A204.1 (cell line): ENCODE measurements around the gene RILPL2.
"Not testable (repeated sequence)": the region's sequence is repeated elsewhere in the genome, so short reads cannot be mapped to it uniquely, and the experiment has no call there.

Experiments used
- FAIRE-seq: peaks from 2 replicates; lab custom pipeline; 2012; peaks lifted over from hg19 to GRCh38; lab: Jason Lieb, UNC

RILPL2 gene

GRCh38 chr12:123401753-123402683, 34.5 kb downstream of the RILPL2 start:
- FAIRE-seq, result no peak

DNA sequence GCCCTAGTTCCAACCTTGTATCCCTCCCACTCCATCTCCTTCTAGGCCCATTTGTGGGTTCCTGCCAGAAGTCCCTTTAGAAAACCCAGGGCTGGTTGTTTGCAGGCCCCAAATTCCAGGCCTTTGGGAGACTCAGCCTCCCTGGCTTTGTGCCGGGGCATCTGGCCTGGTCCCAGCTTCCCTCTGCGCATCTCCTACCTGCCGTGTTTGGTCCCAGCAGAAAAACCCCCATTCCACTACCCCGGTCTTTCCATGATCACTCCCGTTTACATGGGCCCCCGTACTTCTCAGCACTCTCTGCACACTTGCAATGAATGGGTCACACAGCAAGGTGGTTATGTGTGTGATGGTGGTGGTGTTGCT, 37.2 kb downstream of the RILPL2 start:
- no peak for FAIRE-seq

DNA sequence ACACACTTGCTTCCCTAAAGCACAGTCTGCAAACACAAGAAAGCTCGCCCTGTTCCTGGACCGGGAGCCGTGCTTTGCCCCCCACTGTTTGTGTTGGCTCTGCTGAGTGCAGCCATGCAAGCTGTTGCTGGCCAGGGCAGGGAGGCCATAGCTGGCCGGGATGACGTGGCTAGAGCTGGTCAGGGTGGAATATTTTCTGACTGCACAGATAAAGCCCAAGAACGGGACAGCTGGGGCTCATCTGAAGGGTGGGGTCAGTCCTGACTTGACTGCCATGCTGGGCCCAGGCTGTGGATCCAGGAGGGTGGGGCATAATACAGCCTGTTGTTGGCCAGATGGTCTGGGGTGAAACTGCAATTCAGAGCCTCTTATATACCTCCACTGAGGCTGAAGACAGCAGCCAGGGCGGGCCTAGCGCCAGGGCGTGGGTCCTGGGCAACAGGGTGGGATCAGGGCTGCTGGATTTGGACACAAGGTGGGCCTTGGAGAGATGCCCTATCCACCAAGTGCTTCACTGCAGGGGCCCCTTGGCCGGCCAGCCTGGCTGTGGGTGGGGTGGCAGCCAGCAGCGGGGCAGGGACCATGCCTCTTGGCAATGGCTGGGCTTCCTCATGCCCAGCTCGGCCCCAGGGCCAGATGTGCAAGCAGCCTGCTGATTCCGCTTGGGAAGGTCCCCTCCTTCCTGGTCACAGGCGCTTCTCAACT, 37.8 kb downstream of the RILPL2 start:
- FAIRE-seq, result no peak

GRCh38 chr12:123398177-123398549, 38.3 kb downstream of the RILPL2 start:
- FAIRE-seq, result no peak

DNA sequence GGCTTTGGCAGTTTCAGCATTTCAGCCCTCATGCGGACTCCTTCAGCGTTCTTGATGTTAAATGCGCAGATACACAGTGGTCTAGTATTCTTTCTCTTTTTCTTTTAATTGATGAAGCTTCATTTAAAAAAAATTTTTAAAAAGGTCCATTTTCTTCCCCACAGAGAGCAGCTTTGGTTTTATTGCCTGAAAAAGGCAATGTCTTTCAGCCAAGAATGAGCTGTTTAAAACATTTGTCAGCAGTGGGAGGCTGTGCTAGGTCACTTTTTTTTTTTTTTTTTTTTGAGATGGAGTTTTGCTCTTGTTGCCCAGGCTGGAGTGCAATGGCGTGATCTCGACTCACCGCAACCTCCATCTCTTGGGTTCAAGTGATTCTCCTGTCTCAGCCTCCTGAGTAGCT, 39.1 kb downstream of the RILPL2 start:
- FAIRE-seq, result no peak

DNA sequence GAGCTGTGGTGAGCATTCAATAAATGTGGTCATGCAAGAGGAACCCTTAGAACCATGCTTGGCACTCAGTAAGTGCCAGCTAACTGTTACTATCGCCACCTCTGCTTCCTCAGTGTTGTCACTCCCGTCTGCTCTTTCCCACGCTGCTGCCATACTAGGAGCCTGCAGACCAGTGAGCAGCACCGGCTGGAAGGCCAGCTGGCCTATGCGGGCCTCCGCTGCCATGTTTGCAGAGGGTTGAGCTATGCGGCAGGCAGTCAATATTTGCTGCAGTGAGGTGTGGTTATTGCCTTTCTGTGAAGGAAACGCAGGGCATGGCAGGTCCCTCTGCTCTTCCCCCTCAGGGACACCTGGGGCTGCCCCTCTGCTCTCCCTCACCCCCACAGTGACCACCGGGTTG, 39.5 kb downstream of the RILPL2 start:
- no peak for FAIRE-seq

GRCh38 chr12:123396543-123396942, 39.9 kb downstream of the RILPL2 start:
- FAIRE-seq, result no peak

- FAIRE-seq, result no peak
Measured at GRCh38 chr12:123395236-123395635, 41.2 kb downstream of the RILPL2 start.

DNA sequence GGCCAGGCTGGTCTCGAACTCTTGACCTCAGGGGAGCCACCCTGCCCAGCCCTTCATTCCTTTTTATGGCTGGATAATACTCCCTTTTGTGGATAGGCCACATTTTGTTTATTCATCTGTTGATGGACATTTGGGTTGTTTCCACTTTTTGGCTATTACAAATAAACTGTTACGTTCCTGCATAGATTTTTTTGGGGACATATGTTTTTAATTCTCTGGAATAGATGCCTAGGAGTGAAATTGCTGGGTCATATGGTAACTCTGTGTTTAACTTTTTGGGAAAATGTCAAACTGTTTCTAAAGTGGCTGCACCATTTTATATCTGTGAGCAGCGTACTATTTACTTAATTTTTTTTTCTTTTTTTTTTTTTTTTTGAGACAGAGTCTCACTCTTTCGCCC, 42.7 kb downstream of the RILPL2 start:
- FAIRE-seq, result no peak

- no peak for FAIRE-seq
Measured at GRCh38 chr12:123391546-123392343, 44.7 kb downstream of the RILPL2 start.

- no peak for FAIRE-seq
Measured at GRCh38 chr12:123390498-123391426, 45.7 kb downstream of the RILPL2 start.

DNA sequence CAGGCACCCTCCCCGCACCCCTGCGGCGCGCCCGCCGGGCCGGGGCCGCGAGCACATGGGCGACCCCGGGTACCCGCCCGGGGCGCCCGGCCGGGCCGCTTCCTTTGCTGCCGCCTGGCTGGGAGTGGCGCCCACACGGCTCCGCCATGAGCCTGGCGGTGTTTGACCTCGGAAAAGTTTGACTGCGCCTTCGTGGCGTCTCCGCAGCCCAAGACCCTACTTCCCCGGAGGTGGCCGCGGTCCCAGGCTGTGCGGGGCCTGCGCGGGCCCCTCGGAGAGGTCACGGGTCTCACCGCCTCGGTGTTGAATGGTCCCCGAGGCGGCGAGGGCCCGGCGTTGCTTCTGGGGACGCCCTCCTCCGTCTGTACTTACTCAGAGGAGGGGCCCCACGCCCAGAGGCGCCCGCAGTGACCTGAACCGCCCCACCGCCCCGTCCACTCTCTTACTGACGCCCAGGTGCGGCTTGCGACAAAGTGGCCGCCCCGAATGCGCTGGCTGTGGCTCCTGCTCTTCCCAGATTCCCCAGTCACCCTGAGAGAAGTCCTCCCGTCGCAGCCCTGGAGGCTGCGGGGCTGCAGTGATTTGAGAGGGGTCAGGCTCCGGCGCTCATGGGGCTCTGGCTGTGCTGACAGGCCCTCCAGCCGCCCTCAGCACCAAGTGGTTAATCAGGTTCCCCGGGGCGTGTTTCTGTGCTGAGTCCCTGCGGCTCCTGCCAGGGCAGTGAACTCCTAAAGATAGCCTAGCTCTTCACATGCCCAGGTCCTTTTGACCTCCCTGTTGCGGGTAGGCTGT, 46.7 kb downstream of the RILPL2 start:
- FAIRE-seq, result no peak

- no peak for FAIRE-seq
Measured at GRCh38 chr12:123388951-123389559, 47.4 kb downstream of the RILPL2 start.

DNA sequence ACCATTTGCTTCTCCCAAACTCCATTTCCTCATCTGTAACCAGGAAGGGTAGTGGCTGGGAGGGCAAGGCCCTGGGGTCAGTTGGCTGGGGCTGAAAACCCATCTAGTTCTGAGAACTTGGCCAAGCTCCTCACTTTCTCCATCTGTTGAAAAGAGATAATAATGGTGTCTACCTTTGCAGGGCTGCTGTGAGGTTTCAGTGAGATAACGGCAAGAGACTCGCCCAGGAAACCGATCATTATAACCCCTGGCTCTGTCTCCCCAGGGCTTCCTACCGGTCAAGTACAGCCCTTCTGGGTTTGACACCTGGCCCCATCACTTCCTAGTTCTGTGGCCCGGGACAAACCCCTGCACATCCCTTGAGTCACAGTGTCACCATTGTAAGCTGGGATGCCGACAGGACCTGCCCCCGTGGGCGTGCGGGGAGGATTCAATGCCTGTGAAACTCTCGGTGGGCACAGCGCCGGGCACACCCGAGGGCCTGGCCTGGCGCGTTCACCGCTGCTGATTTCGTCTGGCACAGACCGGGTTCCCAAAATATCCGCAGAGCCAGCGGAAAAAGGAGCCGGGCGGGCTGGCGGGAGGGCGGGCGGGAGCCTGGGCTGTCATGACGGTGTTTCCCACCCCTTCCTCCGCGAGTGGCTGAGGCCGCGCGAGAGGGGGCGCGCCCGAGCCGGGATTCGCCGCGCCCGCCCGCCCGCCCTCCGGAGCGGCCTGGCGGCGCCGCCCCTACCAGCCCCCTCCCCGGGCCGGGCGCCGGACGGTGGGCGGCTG, 48.1 kb downstream of the RILPL2 start:
- FAIRE-seq, result no peak

- FAIRE-seq, result no peak
Measured at GRCh38 chr12:123387508-123388176, 48.8 kb downstream of the RILPL2 start.

DNA sequence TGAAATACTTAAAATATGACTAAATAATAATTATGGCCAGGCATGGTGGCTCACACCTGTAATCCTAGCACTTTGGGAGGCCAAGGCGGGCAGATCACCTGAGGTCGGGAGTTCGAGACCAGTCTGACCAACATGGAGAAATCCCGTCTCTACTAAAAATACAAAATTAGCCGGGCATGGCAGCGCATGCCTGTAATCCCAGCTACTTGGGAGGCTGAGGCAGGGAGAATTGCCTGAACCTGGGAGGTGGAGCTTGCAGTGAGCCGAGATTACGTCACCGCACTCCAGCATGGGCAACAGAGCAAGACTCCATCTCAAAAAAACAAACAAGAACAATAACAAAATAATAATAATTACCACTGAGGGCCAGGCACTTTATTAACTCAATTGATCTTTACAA, 50.9 kb downstream of the RILPL2 start:
- FAIRE-seq, result not testable (repeated sequence)

GRCh38 chr12:123384994-123385376, 51.5 kb downstream of the RILPL2 start:
- no peak for FAIRE-seq

- no peak for FAIRE-seq
Measured at GRCh38 chr12:123384318-123384993, 52.0 kb downstream of the RILPL2 start.

GRCh38 chr12:123382684-123383083, 53.8 kb downstream of the RILPL2 start:
- no peak for FAIRE-seq
